HG03280 (cell line): ENCODE results near the gene PMPCA.

Experiments
- ATAC-seq: cut with Tn5 transposase; IDR thresholded peaks from one replicate; pipeline ENCODE4 v1.9.1; 2021; ENCODE audit warnings: mild to moderate bottlenecking, moderate library complexity; ENCODE audit not compliant: unreplicated experiment

Gene PMPCA

DNA sequence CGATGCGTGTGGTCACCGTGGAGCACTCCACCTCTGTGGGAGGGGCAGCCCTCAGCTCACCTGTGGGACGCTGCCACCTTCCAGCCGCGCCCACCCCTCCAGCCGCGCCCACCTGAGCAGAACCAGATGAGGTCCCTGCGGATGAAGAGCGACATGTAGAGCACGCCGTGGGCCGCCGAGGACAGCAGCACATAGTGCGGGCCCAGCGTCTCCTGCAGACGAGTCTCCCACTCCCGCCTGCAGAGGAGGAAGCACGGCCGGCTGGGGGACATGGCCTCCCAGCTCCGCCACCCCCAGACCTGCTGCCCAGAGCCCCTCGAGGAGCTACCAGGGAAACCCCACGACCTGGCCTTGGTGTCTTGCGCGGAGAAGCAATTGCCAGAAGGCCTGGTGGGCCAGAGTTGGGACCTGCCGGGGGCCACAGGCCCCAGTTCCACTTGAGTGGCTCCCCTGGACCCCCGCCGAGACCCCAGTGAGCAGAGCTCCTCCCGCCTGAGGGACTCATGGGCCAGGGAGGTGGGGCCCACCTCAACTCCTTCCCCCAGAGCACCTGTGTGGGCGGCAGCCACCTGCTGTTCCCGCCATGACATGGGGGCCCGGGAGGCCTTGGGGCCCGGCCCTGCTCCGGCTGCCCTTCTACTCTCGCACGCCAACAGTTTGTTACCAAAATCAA, 22.7 kb downstream of the PMPCA start:
- ATAC-seq: no peak

DNA sequence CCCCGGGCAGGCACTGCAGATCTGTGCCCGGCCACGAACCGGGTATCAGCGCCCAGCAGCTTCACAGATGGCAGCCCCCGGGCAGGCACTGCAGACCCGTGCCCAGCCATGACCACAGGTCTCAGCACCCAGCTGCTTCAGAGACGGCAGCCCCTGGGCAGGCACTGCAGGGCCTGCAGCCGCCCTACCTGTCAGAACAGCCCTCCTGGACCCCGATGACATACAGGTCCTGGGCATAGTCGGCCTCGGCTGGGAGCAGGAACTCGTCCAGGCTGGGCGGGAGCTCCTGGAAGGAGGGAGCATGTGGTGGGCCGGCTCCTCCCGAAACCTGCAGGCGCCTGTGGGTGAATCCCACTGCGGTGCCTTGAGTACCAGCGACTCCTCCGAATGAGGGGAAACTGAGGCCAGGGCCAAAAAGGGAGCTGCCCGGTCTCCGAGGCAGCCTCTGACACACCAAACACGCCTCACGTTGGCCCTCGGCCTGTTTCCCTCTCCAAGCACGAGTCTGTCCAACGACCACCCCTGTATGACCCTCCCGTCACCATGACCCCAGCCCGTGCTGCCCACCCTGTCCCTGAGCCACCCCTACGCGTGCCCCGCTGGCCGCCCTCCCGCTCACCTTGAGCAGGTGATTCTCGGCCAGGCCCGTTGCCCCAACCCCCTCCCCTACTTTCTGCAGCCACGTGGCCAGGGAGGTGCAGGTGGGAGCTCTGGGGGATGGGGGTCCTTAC, 23.6 kb downstream of the PMPCA start:
- ATAC-seq: no peak

DNA sequence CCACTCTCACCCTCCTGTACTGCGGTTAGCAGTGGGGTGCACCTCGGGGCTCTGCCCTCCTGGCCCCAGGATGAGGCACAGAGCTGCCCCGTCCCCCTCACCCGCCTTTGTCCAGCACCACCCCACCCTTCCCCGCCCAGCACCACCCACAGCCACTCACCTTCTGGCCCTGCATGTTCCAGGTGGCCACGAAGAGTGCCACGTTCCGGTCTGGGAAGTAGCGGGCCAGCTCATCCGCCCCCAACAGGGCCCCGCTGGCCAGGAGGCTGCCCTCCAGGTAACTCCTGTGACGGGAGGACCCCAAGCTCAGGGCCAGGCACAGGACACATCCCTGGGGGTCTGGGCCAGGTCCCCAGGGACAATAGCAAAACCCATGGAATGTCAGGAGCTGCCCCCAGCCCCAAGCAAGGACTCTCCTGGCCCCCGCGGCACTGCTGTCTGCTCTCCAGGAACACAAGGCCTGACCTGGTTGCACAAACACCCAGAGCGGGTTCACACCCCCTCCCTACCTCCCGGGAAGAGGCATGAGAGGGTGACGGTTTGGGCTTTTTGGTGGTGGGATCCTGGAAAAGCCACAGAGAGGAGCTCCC, 24.2 kb downstream of the PMPCA start:
- ATAC-seq: no peak

DNA sequence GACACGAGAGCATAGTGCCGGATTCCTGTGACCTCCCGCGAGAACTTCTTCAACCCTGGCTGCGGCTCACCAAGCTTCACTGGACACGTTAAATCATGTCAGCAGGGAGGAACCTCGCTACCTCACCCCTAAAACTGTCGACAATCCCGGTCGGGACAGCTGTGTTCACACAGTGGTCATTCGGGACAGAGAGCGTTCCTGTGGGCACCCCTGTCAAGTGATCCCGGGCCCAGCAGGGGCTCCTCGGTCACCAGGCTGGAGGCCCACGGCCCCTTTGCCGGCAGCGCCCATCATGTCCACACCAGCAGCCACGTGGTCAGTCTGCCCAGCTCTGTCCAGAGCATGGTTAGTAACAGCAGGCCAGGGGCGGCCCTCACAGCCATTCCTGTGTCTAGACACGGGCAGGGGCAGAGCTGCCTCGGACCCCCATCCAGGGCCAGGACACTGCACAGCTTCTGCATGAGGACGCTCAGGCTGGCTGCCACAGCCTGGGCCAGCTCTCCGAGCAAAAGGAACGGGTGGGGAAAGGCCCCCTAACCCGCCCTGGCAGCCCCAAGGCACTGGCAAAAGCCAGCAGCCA, 25.7 kb downstream of the PMPCA start:
- no peak for ATAC-seq

DNA sequence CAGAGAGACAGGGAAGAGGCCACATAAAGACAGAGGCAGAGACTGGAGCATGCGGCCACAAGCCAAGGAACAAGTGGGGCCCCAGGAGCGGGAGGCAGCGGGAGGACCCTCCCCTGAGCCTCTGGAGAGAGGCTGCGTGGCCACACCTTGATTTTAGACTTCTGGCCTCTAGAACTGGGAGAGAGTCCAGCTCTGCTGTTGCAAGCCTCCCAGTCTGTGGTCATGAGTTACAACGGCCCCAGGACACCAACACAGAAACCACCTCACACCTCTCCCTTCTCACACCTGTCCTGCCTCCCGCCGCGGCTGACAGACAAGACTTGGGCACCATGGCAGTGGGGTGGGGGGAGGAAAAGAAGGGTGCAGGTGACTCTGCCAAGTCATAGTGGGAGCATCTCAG, 27.0 kb downstream of the PMPCA start:
- no peak for ATAC-seq

DNA sequence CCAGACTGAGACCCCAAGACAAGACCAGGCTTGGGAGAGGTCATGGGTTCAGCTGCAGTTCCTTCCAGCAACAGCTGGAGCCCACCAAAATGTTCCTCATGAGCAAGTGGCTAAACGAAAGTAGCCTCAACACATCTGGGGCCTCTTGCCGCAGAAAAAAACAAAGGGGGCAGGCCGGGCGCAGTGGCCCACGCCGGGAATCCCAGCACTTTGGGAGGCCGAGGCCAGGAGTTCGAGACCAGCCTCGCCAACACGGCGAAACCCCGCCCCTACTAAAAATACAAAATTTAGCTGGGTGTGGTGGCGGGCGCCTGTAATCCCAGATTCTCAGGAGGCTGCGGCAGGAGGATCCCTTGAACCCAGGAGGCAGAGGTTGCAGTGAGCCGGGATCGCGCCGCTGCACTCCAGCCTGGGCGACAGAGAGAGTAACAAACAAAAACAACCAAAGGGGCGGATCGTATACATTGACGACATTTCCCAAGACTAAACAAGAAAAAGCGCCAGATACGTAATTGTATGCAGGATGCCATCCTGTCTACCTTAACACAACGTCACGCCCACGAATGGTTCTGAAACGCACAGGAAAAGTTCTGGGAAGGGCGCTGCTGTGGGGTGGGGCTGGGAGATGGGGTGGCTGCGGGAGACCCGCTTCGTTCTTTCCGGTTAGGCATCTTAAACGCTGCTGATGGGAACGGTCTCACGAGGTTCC, 27.5 kb downstream of the PMPCA start:
- no peak for ATAC-seq

DNA sequence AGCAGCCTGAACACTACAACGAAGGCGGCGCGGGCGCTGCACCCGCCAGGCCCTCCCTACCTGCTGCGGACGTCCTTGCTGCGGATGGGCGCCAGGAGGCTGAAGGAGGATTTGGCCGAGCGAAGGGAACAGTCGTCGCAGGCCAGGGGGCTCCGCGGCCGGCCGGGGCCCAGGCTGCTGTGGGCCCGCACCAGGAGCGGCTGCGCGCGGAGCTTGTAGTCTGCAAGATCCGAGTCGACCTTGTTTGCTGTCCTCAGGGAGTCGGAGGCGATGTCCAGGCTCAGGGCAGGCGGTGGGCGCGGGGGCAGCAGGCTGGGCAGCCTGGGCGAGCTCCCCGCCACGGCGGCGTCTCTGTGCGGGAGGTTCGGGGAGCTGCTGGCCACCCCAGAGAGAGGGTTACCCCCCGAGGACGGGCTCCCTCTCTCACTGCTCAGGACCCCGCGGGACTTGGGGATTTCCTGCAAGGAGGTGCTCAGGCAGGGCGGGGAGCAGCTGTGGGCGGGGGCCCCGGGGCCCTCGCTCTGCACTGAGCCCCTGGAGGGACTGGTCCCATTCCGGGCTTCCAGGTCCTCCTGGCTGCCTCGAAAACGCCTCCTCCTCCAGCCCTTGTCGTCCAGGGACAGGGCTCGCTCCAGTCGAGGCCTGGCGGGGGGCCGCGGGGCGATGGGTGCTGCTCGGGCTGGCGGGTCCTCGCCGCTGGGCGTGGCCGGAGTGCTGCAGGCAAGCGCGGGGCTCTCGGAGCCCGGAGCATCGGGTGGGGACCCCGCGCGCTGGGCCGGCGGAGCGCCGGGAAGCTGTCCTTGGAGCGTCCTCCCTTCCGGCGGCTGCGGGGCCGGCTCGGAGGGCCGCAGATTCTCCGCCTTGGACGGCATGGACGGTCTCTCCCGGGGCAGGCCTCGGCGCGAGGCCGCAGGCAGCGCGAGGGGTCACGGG, 28.4 kb downstream of the PMPCA start:
- peak; percentile 43 for ATAC-seq

DNA sequence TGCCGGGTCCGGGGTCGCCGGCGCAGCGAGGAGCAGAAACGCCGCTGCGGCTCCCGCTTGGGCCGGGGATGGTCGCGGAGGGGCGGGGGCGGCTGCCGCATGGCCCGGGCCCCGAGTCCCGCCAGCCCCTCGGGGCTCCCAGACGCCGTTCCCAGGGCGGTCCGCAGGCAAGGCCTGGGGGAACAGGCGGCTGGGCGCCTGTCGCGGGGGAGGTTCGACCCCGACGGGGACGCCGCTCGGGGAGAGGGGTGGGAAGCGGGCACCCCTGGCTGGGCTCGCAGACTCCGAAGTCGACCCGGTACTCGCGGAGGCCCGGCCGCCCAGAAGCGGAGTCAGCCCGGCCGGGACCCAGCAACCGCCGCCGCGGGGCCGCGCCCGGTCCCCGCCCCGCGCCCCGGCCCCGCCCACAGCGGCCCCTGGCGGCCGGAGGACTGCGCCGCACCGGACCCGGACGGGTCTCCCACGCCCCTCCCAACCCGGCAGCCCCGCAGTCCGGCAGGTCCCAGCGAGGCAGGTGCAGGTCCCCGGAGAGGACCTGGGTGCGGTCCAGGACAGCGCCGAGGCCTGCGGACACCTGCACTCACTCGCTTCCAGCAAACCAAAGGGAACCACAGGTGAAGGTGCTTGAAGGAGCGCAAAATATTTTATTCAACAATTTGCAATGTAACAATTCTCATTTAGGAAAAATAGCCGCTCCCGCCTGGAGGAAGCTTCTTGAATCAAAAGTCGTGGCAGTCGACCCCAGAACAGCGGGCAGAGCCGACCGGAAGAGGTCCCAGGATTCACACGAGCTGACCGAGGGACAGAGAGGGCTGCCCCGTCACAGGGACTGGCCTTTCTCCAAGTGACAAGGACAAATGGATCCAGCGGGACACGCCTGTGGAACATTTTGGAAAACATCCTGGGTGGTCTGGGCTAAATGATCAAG, 29.3 kb downstream of the PMPCA start, which contains the start of gene INPP5E:
Gene INPP5E, minus strand, starts transcription at position 365 of the 928 bp plus-strand sequence. CDS start 426 bp downstream, outside the sequence.
- peak; percentile 77 for ATAC-seq

DNA sequence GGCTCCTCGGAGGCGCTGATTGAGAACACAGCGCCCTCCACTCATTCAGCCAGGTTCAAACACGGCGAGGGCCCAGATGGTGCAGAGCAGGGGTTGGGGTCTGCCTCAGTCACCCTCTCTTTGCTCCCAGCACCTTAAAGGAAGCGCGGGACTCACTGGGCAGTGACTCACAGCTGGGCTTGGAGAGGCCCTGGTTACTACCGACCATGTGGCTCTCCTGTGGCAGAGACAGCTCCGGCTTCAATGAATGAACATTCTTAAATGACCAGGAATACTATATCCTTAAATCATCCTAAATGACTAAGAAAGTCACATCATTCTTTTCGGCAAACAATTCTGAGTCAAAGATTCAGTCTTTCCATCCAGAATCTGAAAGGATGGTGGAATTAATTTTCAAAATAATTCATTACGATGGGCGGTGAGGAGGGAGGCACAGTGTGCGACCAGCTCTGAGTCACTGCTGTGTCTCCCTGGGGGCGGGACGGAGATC, 30.8 kb downstream of the PMPCA start:
- no peak for ATAC-seq

DNA sequence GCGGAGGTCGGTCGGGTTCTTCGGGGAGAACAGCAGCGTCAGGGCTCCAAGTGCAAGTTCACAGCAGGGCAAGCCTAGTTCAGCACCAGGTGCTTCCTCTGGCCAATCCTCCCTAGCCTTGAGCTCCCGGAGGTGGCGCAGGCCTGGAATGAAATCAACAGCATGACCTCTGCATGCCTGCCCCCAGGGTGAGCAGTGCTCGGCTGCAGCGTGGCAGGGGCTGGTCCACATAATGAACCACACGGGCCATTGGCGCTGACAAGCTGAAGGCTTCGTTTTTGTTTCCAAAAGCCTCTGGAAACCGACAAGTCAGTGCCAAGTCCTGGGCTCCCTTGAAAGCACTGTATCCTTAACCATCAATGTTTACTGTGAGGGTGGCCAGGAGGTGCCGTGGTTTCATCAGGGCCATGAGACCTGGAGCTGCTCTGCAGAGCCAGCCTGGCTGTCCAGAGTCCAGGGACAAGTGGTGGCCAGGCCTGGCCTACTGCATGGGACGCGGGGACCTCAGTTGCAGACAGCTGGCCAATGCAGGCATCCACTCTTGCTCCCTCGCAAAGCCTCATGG, 31.3 kb downstream of the PMPCA start:
- no peak for ATAC-seq

DNA sequence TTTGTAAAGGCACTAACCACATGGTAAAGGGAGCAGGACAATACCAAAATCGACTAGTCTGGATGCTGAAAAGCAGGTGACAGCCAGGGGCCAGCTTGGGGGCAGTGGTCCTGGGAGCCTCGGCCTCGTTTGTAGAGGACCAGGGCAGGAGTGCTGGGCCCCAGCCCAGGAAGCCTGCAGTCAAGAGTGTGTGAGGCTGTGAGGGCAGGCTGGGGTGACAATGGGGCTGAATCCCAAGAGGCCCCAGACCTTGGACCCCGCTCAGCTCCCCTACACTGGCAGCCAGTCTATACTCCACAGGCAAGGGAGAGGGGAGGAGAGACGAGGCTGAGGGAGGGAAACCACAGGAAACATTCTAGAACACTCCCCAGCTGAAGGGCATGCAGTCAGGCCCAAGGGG, 31.8 kb downstream of the PMPCA start:
- no peak for ATAC-seq

DNA sequence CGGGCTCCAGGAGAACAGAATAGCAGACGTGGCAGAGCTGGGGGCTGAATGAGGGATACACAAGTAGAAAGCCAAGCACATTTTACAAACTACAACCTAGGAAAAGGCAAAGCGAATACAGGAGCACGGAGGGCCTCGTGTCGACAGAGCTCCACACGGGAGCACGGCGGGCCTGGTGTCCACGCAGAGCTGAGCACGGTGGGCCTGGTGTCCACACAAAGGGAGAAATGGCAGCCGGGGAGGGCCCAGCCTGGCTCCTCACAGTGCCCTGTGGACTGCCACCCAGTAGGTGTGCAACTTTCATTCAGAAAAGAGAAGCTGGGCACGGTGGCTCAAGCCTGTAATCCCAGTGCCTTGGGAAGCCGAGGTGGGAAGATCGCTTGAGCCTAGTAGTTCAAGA, 32.6 kb downstream of the PMPCA start:
- ATAC-seq: no peak

DNA sequence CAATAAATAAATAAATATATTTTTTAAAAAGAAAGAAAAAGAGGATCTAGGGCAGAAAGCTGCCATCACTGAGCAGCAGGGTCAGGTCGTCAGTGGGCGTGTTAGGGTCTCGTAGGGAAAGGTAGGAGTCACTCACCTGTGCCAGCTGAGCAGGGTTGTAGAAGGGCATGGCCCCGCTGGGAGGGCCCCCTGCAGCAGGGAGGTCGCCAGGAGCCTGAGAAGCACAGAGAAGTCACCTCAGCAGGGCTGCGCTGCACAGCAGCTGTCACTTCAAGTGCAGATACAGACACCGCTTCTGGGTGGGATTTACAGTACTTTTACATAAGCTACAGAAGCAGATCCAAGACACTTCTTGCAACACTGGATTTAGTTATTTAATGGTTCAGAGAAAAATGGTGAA, 33.2 kb downstream of the PMPCA start:
- ATAC-seq: no peak

DNA sequence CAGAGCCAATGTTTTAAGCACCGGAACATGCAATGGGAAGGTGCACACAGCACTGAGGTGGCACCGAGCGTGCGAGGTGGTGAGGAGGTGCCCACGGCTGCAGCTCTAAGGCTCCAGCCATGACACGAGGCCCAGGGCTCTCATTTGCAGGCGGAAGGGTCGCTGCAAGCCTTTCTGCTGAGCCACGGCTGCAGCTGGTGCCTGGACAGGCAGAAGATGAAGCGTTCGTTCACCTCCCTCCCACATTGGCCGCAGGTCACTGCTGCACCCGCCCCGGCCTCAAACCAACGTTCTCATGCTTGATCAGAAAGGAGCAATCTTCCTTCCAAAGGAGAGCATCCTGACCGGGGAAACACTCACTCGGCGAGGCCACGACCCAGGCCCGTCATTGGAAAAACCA, 33.6 kb downstream of the PMPCA start:
- no peak for ATAC-seq

DNA sequence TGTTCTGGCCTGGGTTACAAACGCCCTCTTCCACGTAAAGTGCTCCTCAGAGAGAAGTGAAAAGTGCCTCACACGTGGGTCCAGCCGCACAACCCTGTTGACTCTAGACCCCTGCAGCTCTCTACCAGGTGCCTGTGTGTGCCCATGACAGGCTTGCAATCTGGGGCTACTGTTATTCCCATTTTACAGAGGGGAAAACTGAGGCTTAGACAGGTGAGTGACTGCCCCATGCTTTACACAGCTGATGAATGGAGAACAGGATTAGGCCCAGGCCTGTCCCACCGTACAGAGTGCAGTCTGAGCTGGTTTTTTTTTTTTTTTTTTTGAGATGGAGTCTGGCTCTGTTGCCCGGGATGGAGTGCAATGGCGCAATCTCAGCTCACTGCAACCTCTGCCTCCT, 35.3 kb downstream of the PMPCA start:
- no peak for ATAC-seq

DNA sequence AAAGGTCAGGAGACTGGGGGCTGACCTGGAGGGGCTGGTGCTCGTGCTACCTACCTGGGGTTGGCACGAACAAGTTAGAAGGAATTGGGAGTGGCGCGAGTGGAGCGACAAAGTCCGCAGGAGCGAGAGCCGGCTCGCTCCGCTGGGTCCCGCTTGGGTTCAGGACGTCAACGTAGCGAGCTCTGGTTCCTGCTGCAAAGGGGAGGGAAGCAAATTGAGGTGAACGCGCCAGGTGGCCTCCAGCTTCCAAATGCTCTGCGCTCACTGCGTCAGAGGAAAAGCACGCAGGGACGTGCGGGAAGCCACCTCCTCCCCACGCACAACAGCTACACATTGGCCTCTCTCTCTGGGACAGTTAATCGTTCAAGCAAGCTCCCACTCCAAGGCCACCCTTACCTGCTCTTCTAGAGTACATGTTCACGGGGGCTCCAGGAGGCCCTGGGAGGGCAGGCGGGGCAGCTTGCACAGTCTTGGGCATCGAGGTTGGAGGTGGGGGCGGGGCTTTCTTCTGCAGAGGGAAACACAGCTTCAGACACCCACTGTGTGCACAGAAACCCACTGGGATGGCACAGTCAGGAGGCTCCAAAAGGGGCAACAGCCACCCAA, 36.8 kb downstream of the PMPCA start:
- no peak for ATAC-seq

DNA sequence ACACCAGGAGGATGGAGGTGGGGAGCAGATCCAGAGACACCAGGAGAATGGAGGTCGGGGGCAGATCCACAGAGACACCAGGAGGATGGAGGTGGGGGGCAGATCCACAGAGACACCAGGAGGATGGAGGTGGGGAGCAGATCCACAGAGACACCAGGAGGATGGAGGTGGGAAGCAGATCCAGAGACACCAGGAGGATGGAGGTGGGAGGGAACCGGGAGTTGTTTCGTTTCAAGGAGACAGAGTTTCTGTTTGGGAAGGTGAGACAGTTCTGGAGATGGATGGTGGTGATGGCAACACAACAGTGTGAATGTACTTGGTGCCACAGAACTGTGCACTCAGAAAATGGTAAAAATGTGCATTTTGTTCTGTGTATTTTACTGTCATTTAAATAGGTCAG, 38.2 kb downstream of the PMPCA start:
- no peak for ATAC-seq

DNA sequence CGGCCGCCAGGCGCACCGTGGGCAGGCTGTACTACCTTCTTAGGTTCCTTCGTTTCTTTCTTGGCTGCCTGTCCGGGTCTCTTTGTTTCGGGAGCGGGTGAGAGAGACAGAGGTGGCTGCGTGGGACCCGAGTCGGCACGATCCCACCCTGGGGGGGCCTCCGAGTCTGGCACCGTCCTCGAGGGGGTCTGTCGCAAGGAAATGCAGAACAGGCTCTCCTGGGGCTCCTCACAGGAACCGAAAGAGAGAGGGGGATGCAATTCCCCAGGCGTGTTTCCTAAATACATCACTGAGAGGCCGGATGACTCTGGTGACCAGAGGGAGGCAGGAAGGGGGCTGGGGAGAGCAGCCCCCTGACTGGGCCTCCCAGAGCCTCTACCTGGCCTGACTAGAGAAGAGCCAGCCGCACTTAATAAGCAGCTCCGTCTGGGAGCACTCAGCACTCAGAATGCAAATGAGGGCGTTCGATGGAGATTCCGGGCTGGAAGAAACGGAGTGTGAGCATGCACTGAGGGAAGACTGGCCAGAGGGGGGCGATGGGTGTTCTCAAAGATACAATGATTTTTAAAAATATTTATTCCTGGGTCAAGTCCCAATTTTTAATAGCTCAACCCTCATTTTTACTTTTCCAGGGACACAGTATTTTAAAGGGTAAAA, 40.9 kb downstream of the PMPCA start:
- ATAC-seq: no peak
